OCI-LY7 (cell line): Measurements from ENCODE around the gene TSPY9.
"Not testable (repeated sequence)": the region's sequence is repeated elsewhere in the genome, so short reads cannot be mapped to it uniquely, and the experiment has no call there.

Experiments used
- EZH2phosphoT487 ChIP-seq: fragments of 200-600 bp; sonication (generic); IDR thresholded peaks from 2 replicates; pipeline ENCODE4 v1.6.1; 2018; ENCODE audit warnings: low read depth, borderline replicate concordance, mild to moderate bottlenecking, mixed run types, antibody characterized with exemption, low read length, moderate library complexity, mixed read lengths
- TF ChIP-seq, protein P1 (sequence below): fragments of 200-600 bp; sonication (generic); conservative IDR thresholded peaks from 2 replicates; pipeline ENCODE4 v1.5.1; 2014; ENCODE audit warnings: mild to moderate bottlenecking, antibody characterized with exemption, low read length, moderate library complexity, mixed read lengths

DNA sequence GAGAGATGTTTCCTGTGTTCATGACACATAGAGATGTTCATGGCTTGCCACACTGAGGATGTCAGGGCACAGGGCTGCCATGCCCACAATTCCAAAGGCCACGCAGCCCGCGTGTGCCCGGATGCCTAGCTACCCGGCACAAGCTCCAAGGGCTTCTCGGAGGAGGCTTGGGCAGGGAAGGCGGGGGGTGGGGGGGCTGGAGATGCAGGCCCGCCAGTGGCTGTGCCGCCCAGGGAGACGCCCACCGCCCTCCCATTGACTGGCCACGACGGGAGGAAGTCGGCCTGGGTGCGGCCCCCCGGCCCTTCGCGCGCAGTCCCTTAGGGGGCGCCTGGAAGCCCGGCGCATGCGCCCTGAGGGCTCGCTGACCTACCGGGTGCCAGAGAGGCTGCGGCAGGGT is 40.5 kb downstream of the TSPY9 start, which contains the start of gene TSPY10:
- TF ChIP-seq, protein P1, sequence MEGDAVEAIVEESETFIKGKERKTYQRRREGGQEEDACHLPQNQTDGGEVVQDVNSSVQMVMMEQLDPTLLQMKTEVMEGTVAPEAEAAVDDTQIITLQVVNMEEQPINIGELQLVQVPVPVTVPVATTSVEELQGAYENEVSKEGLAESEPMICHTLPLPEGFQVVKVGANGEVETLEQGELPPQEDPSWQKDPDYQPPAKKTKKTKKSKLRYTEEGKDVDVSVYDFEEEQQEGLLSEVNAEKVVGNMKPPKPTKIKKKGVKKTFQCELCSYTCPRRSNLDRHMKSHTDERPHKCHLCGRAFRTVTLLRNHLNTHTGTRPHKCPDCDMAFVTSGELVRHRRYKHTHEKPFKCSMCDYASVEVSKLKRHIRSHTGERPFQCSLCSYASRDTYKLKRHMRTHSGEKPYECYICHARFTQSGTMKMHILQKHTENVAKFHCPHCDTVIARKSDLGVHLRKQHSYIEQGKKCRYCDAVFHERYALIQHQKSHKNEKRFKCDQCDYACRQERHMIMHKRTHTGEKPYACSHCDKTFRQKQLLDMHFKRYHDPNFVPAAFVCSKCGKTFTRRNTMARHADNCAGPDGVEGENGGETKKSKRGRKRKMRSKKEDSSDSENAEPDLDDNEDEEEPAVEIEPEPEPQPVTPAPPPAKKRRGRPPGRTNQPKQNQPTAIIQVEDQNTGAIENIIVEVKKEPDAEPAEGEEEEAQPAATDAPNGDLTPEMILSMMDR: not testable (repeated sequence)
- TF ChIP-seq EZH2phosphoT487: not testable (repeated sequence)
